A549 (cell line): ENCODE results near the gene ULK4. TPM values are rescaled to one million over a fixed set of nuclear protein-coding genes. Genes with fewer than 3 reads are reported as not detected.

ENCODE experiments used
- ATAC-seq, 2 experiments: fragments of 200-7000 bp in 1 of 2; fragments of >200 bp in 1 of 2; cut with Nextera tagmentation in 1 of 2; cut with Tn5 transposase in 1 of 2; 3 replicates each; pipeline versions ENCODE4 v1.8.0 to v1.9.1; 2018 to 2020; ENCODE audit warnings: mild to moderate bottlenecking in 1 of 2, moderate library complexity in 1 of 2
- CTCF ChIA-PET: fragments of 300-600 bp; sonication (Branson Sonifier 250); formaldehyde crosslinking; extraction: SDS; loops from one replicate; lab custom pipeline; 2021; ENCODE audit warnings: antibody characterized with exemption, inconsistent platforms; lab: Yijun Ruan, JAX
- POLR2A ChIA-PET: fragments of 350-600 bp; formaldehyde crosslinking; extraction: SDS; loops from one replicate; lab custom pipeline; 2021; ENCODE audit warnings: antibody characterized with exemption, inconsistent platforms; lab: Yijun Ruan, JAX
- DNase-seq, 2 experiments: peaks; one replicate each; pipeline versions ENCODE4 v3.0.0 to v3.0.0-alpha.2; 2011 to 2016; ENCODE audit warnings: low read depth in 1 of 2, low spot score in 1 of 2
- FAIRE-seq: peaks from 2 replicates; lab custom pipeline; 2011; peaks lifted over from hg19 to GRCh38; lab: Jason Lieb, UNC
- H3K27ac ChIP-seq, 2 experiments: fragments of >200 bp; sonication (Bioruptor Twin); formaldehyde crosslinking; 3 replicates each; pipeline ENCODE4 v1.5.1; 2016 to 2017
- H3K4me1 ChIP-seq: fragments of >200 bp; sonication (Bioruptor Twin); formaldehyde crosslinking; 3 replicates; pipeline ENCODE4 v1.6.1; 2016
- H3K4me2 ChIP-seq: fragments of >200 bp; sonication (Bioruptor Twin); formaldehyde crosslinking; 3 replicates; pipeline ENCODE4 v1.6.1; 2016
- H3K4me3 ChIP-seq: fragments of >200 bp; sonication (Bioruptor Twin); formaldehyde crosslinking; 3 replicates; pipeline ENCODE4 v1.5.1; 2016
- H3K9me3 ChIP-seq: fragments of >200 bp; sonication (Bioruptor Twin); formaldehyde crosslinking; 3 replicates; pipeline ENCODE4 v1.6.1; 2016
- CBX2 ChIP-seq: fragments of 200-600 bp; sonication (generic); IDR thresholded peaks from 2 replicates; pipeline ENCODE4 v1.6.1; 2016; ENCODE audit warnings: low read depth, mild to moderate bottlenecking, borderline replicate concordance
- EHMT2 ChIP-seq: fragments of 200-600 bp; sonication (generic); IDR thresholded peaks from 2 replicates; pipeline ENCODE4 v1.6.1; 2016; ENCODE audit warnings: antibody characterized with exemption, low read depth, mild to moderate bottlenecking, moderate library complexity
- EP300 ChIP-seq, 2 experiments: fragments of >200 bp; sonication (Bioruptor Twin); formaldehyde crosslinking; IDR thresholded peaks; 2 replicates in 1 of 2; 3 replicates in 1 of 2; pipeline ENCODE4 v1.6.1; 2016 to 2017
- FOSL2 ChIP-seq, 2 experiments: fragments of 450-650 bp in 1 of 2; fragments of >200 bp in 1 of 2; sonication (Bioruptor Twin) in 1 of 2; formaldehyde crosslinking; IDR thresholded peaks; 2 replicates each; pipeline versions ENCODE4 v1.5.0 to v1.6.1; 2016 to 2020; ENCODE audit warnings: mild to moderate bottlenecking in 1 of 2, moderate library complexity in 1 of 2
- HES2 ChIP-seq: fragments of >200 bp; sonication (Bioruptor Twin); formaldehyde crosslinking; IDR thresholded peaks from 2 replicates; pipeline ENCODE4 v1.6.1; 2016
- HOXB5 ChIP-seq: fragments of 250-450 bp; sonication (Bioruptor Pico); IDR thresholded peaks from 2 replicates; pipeline ENCODE4 v1.5.0; 2020; ENCODE audit warnings: mild to moderate bottlenecking, moderate library complexity
- JUNB ChIP-seq: fragments of >200 bp; sonication (Bioruptor Twin); formaldehyde crosslinking; IDR thresholded peaks from 2 replicates; pipeline ENCODE4 v1.6.1; 2016
- KDM1A ChIP-seq: fragments of 200-600 bp; sonication (generic); IDR thresholded peaks from 2 replicates; pipeline ENCODE4 v1.6.1; 2016; ENCODE audit warnings: low read depth, mild to moderate bottlenecking
- KDM5A ChIP-seq: fragments of 200-600 bp; sonication (generic); IDR thresholded peaks from 2 replicates; pipeline ENCODE4 v1.6.1; 2016; ENCODE audit warnings: antibody characterized with exemption, mild to moderate bottlenecking
- NFE2L2 ChIP-seq: fragments of 150-350 bp; conservative IDR thresholded peaks from 2 replicates; pipeline ENCODE4 v1.6.1; 2014; ENCODE audit warnings: low read length
- NPAS2 ChIP-seq: fragments of 250-450 bp; sonication (Bioruptor Pico); IDR thresholded peaks from 2 replicates; pipeline ENCODE4 v1.8.0; 2022; ENCODE audit warnings: mild to moderate bottlenecking, moderate library complexity, borderline replicate concordance
- NR3C1 ChIP-seq: fragments of >200 bp; sonication (Bioruptor Twin); formaldehyde crosslinking; IDR thresholded peaks from 3 replicates; pipeline ENCODE4 v1.6.1; 2017
- PHF8 ChIP-seq: fragments of 200-600 bp; sonication (generic); IDR thresholded peaks from 2 replicates; pipeline ENCODE4 v1.6.1; 2016; ENCODE audit warnings: low read depth, mild to moderate bottlenecking, antibody characterized with exemption, moderate library complexity, borderline replicate concordance
- POLR2A ChIP-seq: IDR thresholded peaks from 2 replicates; pipeline ENCODE4 v1.6.1; 2012; ENCODE audit warnings: mild to moderate bottlenecking, low read length
- RAD21 ChIP-seq, 2 experiments: fragments of >200 bp in 1 of 2; sonication (Bioruptor Twin) in 1 of 2; formaldehyde crosslinking in 1 of 2; IDR thresholded peaks in 1 of 2; conservative IDR thresholded peaks in 1 of 2; 2 replicates in 1 of 2; 3 replicates in 1 of 2; pipeline ENCODE4 v1.6.1; 2012 to 2018; ENCODE audit warnings: inconsistent platforms in 1 of 2
- RARB ChIP-seq: fragments of 250-450 bp; sonication (Bioruptor Pico); IDR thresholded peaks from 2 replicates; pipeline ENCODE4 v1.8.0; 2021; ENCODE audit warnings: mild to moderate bottlenecking, moderate library complexity
- RCOR1 ChIP-seq: fragments of 150-350 bp; IDR thresholded peaks from 2 replicates; pipeline ENCODE4 v1.6.1; 2014; ENCODE audit warnings: antibody characterized with exemption, low read length, low read depth
- RFX5 ChIP-seq: fragments of 450-650 bp; IDR thresholded peaks from 2 replicates; pipeline ENCODE4 v1.7.1; 2014; ENCODE audit warnings: antibody characterized with exemption, mild to moderate bottlenecking, moderate library complexity
- RNF2 ChIP-seq: fragments of 200-600 bp; sonication (generic); IDR thresholded peaks from 2 replicates; pipeline ENCODE4 v1.6.1; 2016; ENCODE audit warnings: low read depth, mild to moderate bottlenecking, antibody characterized with exemption, moderate library complexity, borderline replicate concordance
- SREBF2 ChIP-seq: fragments of 450-650 bp; IDR thresholded peaks from 2 replicates; pipeline ENCODE4 v1.6.1; 2014; ENCODE audit warnings: mild to moderate bottlenecking, moderate library complexity
- TFCP2L1 ChIP-seq: fragments of 250-450 bp; sonication (Bioruptor Pico); IDR thresholded peaks from 2 replicates; pipeline ENCODE4 v1.5.0; 2021; ENCODE audit warnings: mild to moderate bottlenecking
- ZNF302 ChIP-seq: fragments of 250-450 bp; sonication (Bioruptor Pico); IDR thresholded peaks from 2 replicates; pipeline ENCODE4 v1.9.0; 2021; ENCODE audit warnings: inconsistent platforms, mild to moderate bottlenecking, moderate library complexity
- ZSCAN20 ChIP-seq: fragments of 250-450 bp; sonication (Bioruptor Pico); IDR thresholded peaks from 2 replicates; pipeline ENCODE4 v1.8.0; 2022; ENCODE audit warnings: mild to moderate bottlenecking, moderate library complexity
- WGBS: methylation state at CpG from one replicate; pipeline ENCODE4 v1.1.6; 2017; ENCODE audit errors: missing lambda C conversion rate; 5-methylcytosine and 5-hydroxymethylcytosine counted together
- polyA plus RNA-seq, 4 experiments: library from polyadenylated mRNA; depleted of rRNA in 3 of 4; stranded (reverse); fragments of >200 nt; fragmentation: RNase III in 1 of 4; extraction: RNeasy Plus Mini Kit Qiagen cat#74134 plus additional on column Dnase treatment in 1 of 4; gene quantifications; 2 replicates in 3 of 4; 3 replicates in 1 of 4; pipeline ENCODE4 v1.2.3, GENCODE V29; 2011 to 2017
- TF ChIP-seq, protein P1 (sequence below): fragments of >200 bp; sonication (Bioruptor Twin); formaldehyde crosslinking; IDR thresholded peaks from 3 replicates; pipeline ENCODE4 v1.5.1; 2016
- TF ChIP-seq, protein P2 (sequence below): IDR thresholded peaks from 2 replicates; pipeline ENCODE4 v1.6.1; 2012
- TF ChIP-seq, protein P3 (sequence below): fragments of 250-450 bp; sonication (Bioruptor Pico); IDR thresholded peaks from 2 replicates; pipeline ENCODE4 v1.5.0; 2020; ENCODE audit warnings: low read depth, mild to moderate bottlenecking, moderate library complexity
- TF ChIP-seq, protein P4 (sequence below): fragments of >200 bp; sonication (Bioruptor Twin); formaldehyde crosslinking; IDR thresholded peaks from 3 replicates; pipeline ENCODE4 v1.6.1; 2016

ULK4 gene
- polyA plus RNA-seq, 2 of the 4 experiments (the other 2 are of a cell fraction) = 4.9 to 7.7 TPM

DNA sequence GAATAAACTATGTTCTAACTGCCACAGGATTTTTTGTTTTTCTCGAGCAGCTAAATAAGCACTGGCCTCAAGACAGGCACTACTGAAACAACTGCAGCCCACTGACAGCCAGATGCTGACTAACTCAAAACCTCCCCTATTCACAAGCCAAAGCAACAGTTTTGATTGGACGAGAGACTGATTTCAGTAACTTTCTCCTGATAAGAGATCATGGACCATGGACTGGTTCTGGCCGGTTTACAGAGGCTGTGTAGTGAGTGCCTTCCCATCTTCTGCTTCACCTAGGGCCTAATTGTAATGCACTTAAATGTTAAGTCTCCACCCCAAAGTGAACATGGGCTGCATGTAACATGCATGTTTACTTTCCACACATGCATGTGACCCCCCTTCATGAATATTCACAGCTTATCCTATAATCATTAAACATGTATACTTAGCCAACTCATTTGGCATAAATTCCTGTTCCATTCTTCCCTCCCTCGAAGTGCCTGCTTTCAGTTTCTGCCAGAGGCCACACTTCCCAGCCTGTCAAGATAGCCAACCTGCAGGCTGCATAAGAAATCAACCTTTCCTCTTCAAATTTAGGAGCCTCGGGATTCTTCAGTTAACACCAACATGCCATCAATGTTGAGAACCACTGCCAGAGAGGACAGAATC is 108.2 kb downstream of the ULK4 start:
- no peak for ATAC-seq
- no peaks in the 10 kb centered on the region for H3K9me3 ChIP-seq
- no peak for DNase-seq
- WGBS = 68% methylated on average over 5 of the region's 5 CpGs
- no peak for FAIRE-seq
- no peaks in the 10 kb centered on the region for H3K4me1 ChIP-seq
- ChIA-PET POLR2A (no interaction called here), CTCF (interaction anchor here (1.3 kb wide), 1 partner anchor 41 kb away, joined by 3 read pairs; no protein-coding TSS in a partner anchor)
- H3K4me2 ChIP-seq = no peak overlapping the region
- H3K4me3 ChIP-seq = no peak overlapping the region
- no peak for TF ChIP-seq PHF8
- TF ChIP-seq, protein P1, sequence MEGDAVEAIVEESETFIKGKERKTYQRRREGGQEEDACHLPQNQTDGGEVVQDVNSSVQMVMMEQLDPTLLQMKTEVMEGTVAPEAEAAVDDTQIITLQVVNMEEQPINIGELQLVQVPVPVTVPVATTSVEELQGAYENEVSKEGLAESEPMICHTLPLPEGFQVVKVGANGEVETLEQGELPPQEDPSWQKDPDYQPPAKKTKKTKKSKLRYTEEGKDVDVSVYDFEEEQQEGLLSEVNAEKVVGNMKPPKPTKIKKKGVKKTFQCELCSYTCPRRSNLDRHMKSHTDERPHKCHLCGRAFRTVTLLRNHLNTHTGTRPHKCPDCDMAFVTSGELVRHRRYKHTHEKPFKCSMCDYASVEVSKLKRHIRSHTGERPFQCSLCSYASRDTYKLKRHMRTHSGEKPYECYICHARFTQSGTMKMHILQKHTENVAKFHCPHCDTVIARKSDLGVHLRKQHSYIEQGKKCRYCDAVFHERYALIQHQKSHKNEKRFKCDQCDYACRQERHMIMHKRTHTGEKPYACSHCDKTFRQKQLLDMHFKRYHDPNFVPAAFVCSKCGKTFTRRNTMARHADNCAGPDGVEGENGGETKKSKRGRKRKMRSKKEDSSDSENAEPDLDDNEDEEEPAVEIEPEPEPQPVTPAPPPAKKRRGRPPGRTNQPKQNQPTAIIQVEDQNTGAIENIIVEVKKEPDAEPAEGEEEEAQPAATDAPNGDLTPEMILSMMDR = no peak
- no peak for TF ChIP-seq NR3C1
- TF ChIP-seq ZNF302 (CRISPR knock-in tag) = no peak
- no peak for TF ChIP-seq RFX5
- TF ChIP-seq ZSCAN20 = no peak
- TF ChIP-seq JUNB = no peak
- no peak for TF ChIP-seq NPAS2 (CRISPR knock-in tag)
- TF ChIP-seq, protein P2, sequence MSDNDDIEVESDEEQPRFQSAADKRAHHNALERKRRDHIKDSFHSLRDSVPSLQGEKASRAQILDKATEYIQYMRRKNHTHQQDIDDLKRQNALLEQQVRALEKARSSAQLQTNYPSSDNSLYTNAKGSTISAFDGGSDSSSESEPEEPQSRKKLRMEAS = no peak
- no peak for TF ChIP-seq FOSL2 (IDR thresholded peaks at IDR 0.05)
- TF ChIP-seq FOSL2 (CRISPR knock-in tag; IDR thresholded peaks at IDR 0.05) = no peak
- no peak for TF ChIP-seq EP300 (IDR thresholded peaks at IDR 0.05)
- TF ChIP-seq RAD21 (conservative IDR thresholded peaks at IDR 0.05 in 1 of 2, IDR thresholded peaks at IDR 0.05 in 1 of 2) = no peak
- H3K27ac ChIP-seq = no peak overlapping the region

- 88% methylated on average over 6 of the region's 6 CpGs for WGBS
- ATAC-seq = no peak
- TF ChIP-seq HOXB5 = no peak
- TF ChIP-seq RNF2 = no peak
- no peak for TF ChIP-seq PHF8
- TF ChIP-seq NFE2L2 = no peak
- TF ChIP-seq NR3C1 = no peak
- no peak for TF ChIP-seq POLR2A
- TF ChIP-seq CBX2 = no peak
- no peak for TF ChIP-seq RCOR1
- no peak for TF ChIP-seq HES2
- TF ChIP-seq EHMT2 = no peak
- TF ChIP-seq, protein P3, sequence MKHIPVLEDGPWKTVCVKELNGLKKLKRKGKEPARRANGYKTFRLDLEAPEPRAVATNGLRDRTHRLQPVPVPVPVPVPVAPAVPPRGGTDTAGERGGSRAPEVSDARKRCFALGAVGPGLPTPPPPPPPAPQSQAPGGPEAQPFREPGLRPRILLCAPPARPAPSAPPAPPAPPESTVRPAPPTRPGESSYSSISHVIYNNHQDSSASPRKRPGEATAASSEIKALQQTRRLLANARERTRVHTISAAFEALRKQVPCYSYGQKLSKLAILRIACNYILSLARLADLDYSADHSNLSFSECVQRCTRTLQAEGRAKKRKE = no peak
- TF ChIP-seq ZSCAN20 = no peak
- no peak for TF ChIP-seq TFCP2L1 (CRISPR knock-in tag)
- TF ChIP-seq KDM5A = no peak
- TF ChIP-seq SREBF2 = no peak
- TF ChIP-seq RARB (CRISPR knock-in tag) = no peak
- TF ChIP-seq RFX5 = no peak
- TF ChIP-seq KDM1A = no peak
- TF ChIP-seq NPAS2 (CRISPR knock-in tag) = no peak
- TF ChIP-seq, protein P4, sequence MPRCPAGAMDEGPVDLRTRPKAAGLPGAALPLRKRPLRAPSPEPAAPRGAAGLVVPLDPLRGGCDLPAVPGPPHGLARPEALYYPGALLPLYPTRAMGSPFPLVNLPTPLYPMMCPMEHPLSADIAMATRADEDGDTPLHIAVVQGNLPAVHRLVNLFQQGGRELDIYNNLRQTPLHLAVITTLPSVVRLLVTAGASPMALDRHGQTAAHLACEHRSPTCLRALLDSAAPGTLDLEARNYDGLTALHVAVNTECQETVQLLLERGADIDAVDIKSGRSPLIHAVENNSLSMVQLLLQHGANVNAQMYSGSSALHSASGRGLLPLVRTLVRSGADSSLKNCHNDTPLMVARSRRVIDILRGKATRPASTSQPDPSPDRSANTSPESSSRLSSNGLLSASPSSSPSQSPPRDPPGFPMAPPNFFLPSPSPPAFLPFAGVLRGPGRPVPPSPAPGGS = no peak
These were observed 112.9 kb downstream of the ULK4 start for GRCh38 chr3:41848753-41849574.

More at GRCh38 chr3:41848753-41849574, 112.9 kb downstream of the ULK4 start:
- Histone ChIP-seq H3K9me3 (no peaks in the 10 kb centered on the region), H3K4me1 (no peaks in the 10 kb centered on the region), H3K27ac (no peak overlapping the region), H3K4me3 (no peak overlapping the region), H3K4me2 (no peak overlapping the region)
- ChIA-PET POLR2A (no interaction called here), CTCF (no interaction called here)
- FAIRE-seq = no peak
- DNase-seq = no peak
